HEK293 (cell line): Measurements from ENCODE around the gene TNS4.

Experiments used
- CTCF ChIA-PET: fragments of 350-600 bp; formaldehyde crosslinking; extraction: SDS; loops from one replicate; lab custom pipeline; 2021; ENCODE audit warnings: antibody characterized with exemption; lab: Yijun Ruan, JAX
- POLR2A ChIA-PET: fragments of 300-600 bp; formaldehyde crosslinking; extraction: SDS; loops from one replicate; lab custom pipeline; 2020; ENCODE audit warnings: antibody characterized with exemption, inconsistent platforms; lab: Yijun Ruan, JAX
- H3K27ac ChIP-seq: fragments of 200-500 bp; sonication (Bioruptor generic); 2 replicates; pipeline ENCODE4 v1.5.1; 2014; ENCODE audit warnings: low read depth, low read length, control low read depth, inconsistent platforms; ENCODE audit errors: extremely low read depth
- H3K36me3 ChIP-seq, 2 experiments: fragments of 200-500 bp in 1 of 2; sonication (Bioruptor generic) in 1 of 2; 1 replicate in 1 of 2; 2 replicates in 1 of 2; pipeline ENCODE4 v1.5.1; 2014 to 2017; ENCODE audit warnings: inconsistent platforms in 2 of 2, low read length in 2 of 2; ENCODE audit not compliant: control insufficient read depth in 2 of 2, insufficient read depth in 1 of 2
- H3K4me1 ChIP-seq: fragments of 200-500 bp; sonication (Bioruptor generic); 2 replicates; pipeline ENCODE4 v1.5.1; 2014; ENCODE audit warnings: mild to moderate bottlenecking, low read length, inconsistent platforms; ENCODE audit not compliant: control insufficient read depth, insufficient read depth
- H3K4me3 ChIP-seq: 2 replicates; pipeline ENCODE4 v1.5.1; 2011; ENCODE audit warnings: low read depth, mild to moderate bottlenecking, control low read depth, low read length, moderate library complexity
- H3K9me3 ChIP-seq: fragments of 200-500 bp; sonication (Bioruptor generic); 2 replicates; pipeline ENCODE4 v1.5.1; 2014; ENCODE audit warnings: low read depth, low read length, inconsistent platforms; ENCODE audit not compliant: control insufficient read depth, insufficient read depth
- FEZF1 ChIP-seq: fragments of 450-650 bp; formaldehyde crosslinking; IDR thresholded peaks from 2 replicates; pipeline ENCODE4 v1.5.1; 2016; ENCODE audit warnings: missing biosample characterization, missing genetic modification characterization
- HOXA7 ChIP-seq: sonication (generic); formaldehyde crosslinking; IDR thresholded peaks from 2 replicates; pipeline ENCODE4 v1.8.1; 2022; ENCODE audit warnings: missing genetic modification reagents, borderline replicate concordance
- KLF8 ChIP-seq: fragments of 450-650 bp; formaldehyde crosslinking; IDR thresholded peaks from 2 replicates; pipeline ENCODE4 v1.5.1; 2016; ENCODE audit warnings: missing biosample characterization, missing genetic modification characterization
- KLF9 ChIP-seq: fragments of 450-650 bp; formaldehyde crosslinking; IDR thresholded peaks from 2 replicates; pipeline ENCODE4 v1.5.1; 2016; ENCODE audit warnings: missing biosample characterization, missing genetic modification characterization, low read depth
- MZF1 ChIP-seq: fragments of 450-650 bp; formaldehyde crosslinking; IDR thresholded peaks from 2 replicates; pipeline ENCODE4 v1.5.1; 2017; ENCODE audit warnings: missing biosample characterization, missing genetic modification characterization, borderline replicate concordance
- SETDB1 ChIP-seq: IDR thresholded peaks from one replicate; pipeline ENCODE4 v1.6.1; 2017; ENCODE audit warnings: mild to moderate bottlenecking, low read length, moderate library complexity, mixed read lengths; ENCODE audit not compliant: insufficient read length
- SP3 ChIP-seq: fragments of 450-650 bp; formaldehyde crosslinking; IDR thresholded peaks from 2 replicates; pipeline ENCODE4 v1.5.1; 2016; ENCODE audit warnings: missing biosample characterization, missing genetic modification characterization
- WT1 ChIP-seq: fragments of 450-650 bp; formaldehyde crosslinking; IDR thresholded peaks from 2 replicates; pipeline ENCODE4 v1.5.1; 2016; ENCODE audit warnings: missing biosample characterization, missing genetic modification characterization
- ZBTB17 ChIP-seq: fragments of 450-650 bp; formaldehyde crosslinking; IDR thresholded peaks from 2 replicates; pipeline ENCODE4 v1.5.1; 2016; ENCODE audit warnings: missing biosample characterization, missing genetic modification characterization
- ZBTB48 ChIP-seq: fragments of 450-650 bp; formaldehyde crosslinking; IDR thresholded peaks from 2 replicates; pipeline ENCODE4 v1.5.1; 2016; ENCODE audit warnings: missing biosample characterization, missing genetic modification characterization
- ZFHX2 ChIP-seq: fragments of 450-650 bp; formaldehyde crosslinking; conservative IDR thresholded peaks from 2 replicates; pipeline ENCODE4 v1.5.1; 2016; ENCODE audit warnings: missing biosample characterization, missing genetic modification characterization
- ZFP69B ChIP-seq: fragments of 450-650 bp; formaldehyde crosslinking; IDR thresholded peaks from 2 replicates; pipeline ENCODE4 v1.5.1; 2016; ENCODE audit warnings: missing biosample characterization, missing genetic modification characterization
- ZIC2 ChIP-seq: fragments of 450-650 bp; formaldehyde crosslinking; IDR thresholded peaks from 2 replicates; pipeline ENCODE4 v1.5.1; 2016; ENCODE audit warnings: missing biosample characterization, missing genetic modification characterization
- ZNF138 ChIP-seq: fragments of 450-650 bp; formaldehyde crosslinking; IDR thresholded peaks from 2 replicates; pipeline ENCODE4 v1.5.1; 2016; ENCODE audit warnings: missing biosample characterization, missing genetic modification characterization, borderline replicate concordance
- ZNF146 ChIP-seq: fragments of 450-650 bp; formaldehyde crosslinking; IDR thresholded peaks from 2 replicates; pipeline ENCODE4 v1.5.1; 2016; ENCODE audit warnings: missing biosample characterization, missing genetic modification characterization
- ZNF184 ChIP-seq: fragments of 450-650 bp; IDR thresholded peaks from 2 replicates; pipeline ENCODE4 v1.5.1; 2018; ENCODE audit warnings: missing biosample characterization, mild to moderate bottlenecking, missing genetic modification characterization
- ZNF24 ChIP-seq: fragments of 450-650 bp; formaldehyde crosslinking; IDR thresholded peaks from 2 replicates; pipeline ENCODE4 v1.5.1; 2016; ENCODE audit warnings: missing biosample characterization, missing genetic modification characterization
- ZNF335 ChIP-seq: fragments of 450-650 bp; formaldehyde crosslinking; conservative IDR thresholded peaks from 2 replicates; pipeline ENCODE4 v1.5.1; 2016; ENCODE audit warnings: missing biosample characterization, missing genetic modification characterization
- ZNF366 ChIP-seq: fragments of 450-650 bp; formaldehyde crosslinking; conservative IDR thresholded peaks from 2 replicates; pipeline ENCODE4 v1.5.1; 2016; ENCODE audit warnings: missing biosample characterization, missing genetic modification characterization
- ZNF514 ChIP-seq: fragments of 450-650 bp; formaldehyde crosslinking; IDR thresholded peaks from 2 replicates; pipeline ENCODE4 v1.5.1; 2016; ENCODE audit warnings: missing biosample characterization, missing genetic modification characterization
- ZNF544 ChIP-seq: fragments of 450-650 bp; formaldehyde crosslinking; IDR thresholded peaks from 2 replicates; pipeline ENCODE4 v1.5.0; 2017; ENCODE audit warnings: missing biosample characterization, missing genetic modification characterization
- ZNF558 ChIP-seq: fragments of 450-650 bp; formaldehyde crosslinking; IDR thresholded peaks from 2 replicates; pipeline ENCODE4 v1.5.1; 2016; ENCODE audit warnings: missing biosample characterization, missing genetic modification characterization
- ZNF560 ChIP-seq: fragments of 450-650 bp; formaldehyde crosslinking; IDR thresholded peaks from 2 replicates; pipeline ENCODE4 v1.5.1; 2017; ENCODE audit warnings: missing biosample characterization, missing genetic modification characterization, borderline replicate concordance
- ZNF571 ChIP-seq: fragments of 450-650 bp; formaldehyde crosslinking; IDR thresholded peaks from 2 replicates; pipeline ENCODE4 v1.5.0; 2017; ENCODE audit warnings: missing biosample characterization, missing genetic modification characterization
- ZNF585B ChIP-seq: fragments of 450-650 bp; formaldehyde crosslinking; IDR thresholded peaks from 2 replicates; pipeline ENCODE4 v1.5.1; 2016; ENCODE audit warnings: missing biosample characterization, missing genetic modification characterization
- ZNF654 ChIP-seq: fragments of 450-650 bp; formaldehyde crosslinking; IDR thresholded peaks from 2 replicates; pipeline ENCODE4 v1.5.1; 2016; ENCODE audit warnings: low read depth, missing biosample characterization, missing genetic modification characterization
- TF ChIP-seq, protein P1 (sequence below): fragments of 450-650 bp; formaldehyde crosslinking; IDR thresholded peaks from 2 replicates; pipeline ENCODE4 v1.5.1; 2016; ENCODE audit warnings: missing biosample characterization, missing genetic modification characterization, low read depth
- TF ChIP-seq, protein P2 (sequence below): fragments of 450-650 bp; formaldehyde crosslinking; IDR thresholded peaks from 2 replicates; pipeline ENCODE4 v1.5.1; 2017; ENCODE audit warnings: missing biosample characterization, missing genetic modification characterization
- TF ChIP-seq, protein P3 (sequence below): fragments of 450-650 bp; formaldehyde crosslinking; IDR thresholded peaks from 2 replicates; pipeline ENCODE4 v1.5.1; 2017; ENCODE audit warnings: missing biosample characterization, missing genetic modification characterization
- TF ChIP-seq, protein P4 (sequence below): fragments of 450-650 bp; formaldehyde crosslinking; IDR thresholded peaks from 2 replicates; pipeline ENCODE4 v1.5.1; 2016; ENCODE audit warnings: missing biosample characterization, missing genetic modification characterization

The TNS4 gene

DNA sequence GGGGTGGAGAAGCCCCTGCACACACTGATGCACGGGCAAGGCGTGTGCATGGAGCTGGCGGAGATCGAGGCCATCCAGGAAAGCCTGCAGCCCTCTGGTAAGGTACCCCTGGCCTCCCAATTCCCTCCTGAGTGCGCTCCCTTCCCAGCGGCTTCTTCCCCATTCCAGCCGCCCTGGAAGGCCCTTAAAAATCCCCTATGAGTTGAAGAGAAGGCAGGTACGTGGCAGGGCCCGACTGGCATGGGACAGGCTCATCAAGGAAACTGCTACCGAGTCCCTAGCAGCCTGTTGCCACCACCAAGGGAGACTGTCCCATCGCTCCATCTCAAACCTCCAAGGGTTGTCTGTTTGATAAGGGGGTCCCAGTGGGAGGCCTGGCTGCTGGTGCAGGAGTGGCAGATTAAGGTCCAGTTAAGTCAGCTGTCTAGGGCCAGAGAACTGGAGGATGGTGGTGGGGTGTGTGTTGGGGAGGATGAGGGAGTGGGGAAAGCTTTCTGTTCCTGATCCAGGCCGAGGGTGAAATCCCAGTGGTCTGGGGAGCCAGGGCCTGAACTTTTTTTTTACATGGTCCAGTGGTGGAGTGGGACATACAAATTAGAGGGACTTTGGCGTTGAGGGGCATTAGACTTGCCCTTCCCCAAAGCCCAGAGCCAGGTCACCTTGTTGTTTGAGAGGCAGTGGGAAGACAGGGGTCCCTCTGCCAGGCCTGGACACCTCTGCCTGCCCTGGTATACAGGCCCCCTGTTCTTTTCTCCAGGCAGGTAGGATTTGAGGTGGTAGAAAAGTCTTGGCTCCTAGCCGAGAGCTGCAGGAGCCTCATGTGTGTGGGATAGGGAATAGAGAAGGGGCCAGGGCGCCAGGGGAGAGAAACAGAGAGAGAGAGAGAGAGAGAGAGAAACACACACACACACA lies 57.2 kb downstream of the TNS4 start:
- POLR2A ChIA-PET = interaction anchor here (0.7 to 2.2 kb wide), 4 partner anchors 27 to 89 kb away, joined by 3 to 13 read pairs (median 6); partner anchors contain the start of gene TOP2A
- Histone ChIP-seq H3K9me3 (no peaks in the 10 kb centered on the region), H3K27ac (no peak overlapping the region), H3K36me3 (no peaks in the 10 kb centered on the region), H3K4me1 (no peaks in the 10 kb centered on the region; the same call in 1 of the 2 replicates), H3K4me3 (no peak overlapping the region)
- CTCF ChIA-PET = interaction anchor here (0.6 to 9.9 kb wide), 22 partner anchors 11 to 362 kb away, joined by 3 to 194 read pairs (median 4); no protein-coding TSS in a partner anchor
- TF ChIP-seq SP3 (tag by site-specific recombination) (no peak), ZNF24 (tag by site-specific recombination) (no peak), FEZF1 (tag by site-specific recombination) (no peak), ZBTB17 (no peak), HOXA7 (no peak), KLF8 (tag by site-specific recombination) (no peak), ZBTB48 (tag by site-specific recombination) (peak; percentile 77; the same call in 1 of the 2 replicates), ZFP69B (no peak), ZNF558 (tag by site-specific recombination) (no peak), ZNF571 (tag by site-specific recombination) (no peak), KLF9 (tag by site-specific recombination) (no peak), ZNF514 (tag by site-specific recombination) (no peak), ZNF335 (peak; percentile 6; the same call in 1 of the 2 replicates), ZNF366 (tag by site-specific recombination) (no peak), ZNF585B (tag by site-specific recombination) (no peak), ZNF654 (tag by site-specific recombination) (no peak), ZNF138 (tag by site-specific recombination) (no peak), ZNF560 (tag by site-specific recombination) (no peak), ZIC2 (peak; percentile 5; the same call in 1 of the 2 replicates), ZNF184 (no peak), WT1 (no peak), ZNF544 (no peak), ZFHX2 (tag by site-specific recombination) (0 out of 2 replicates have a peak, but pooled peaks have one; percentile 9), MZF1 (tag by site-specific recombination) (no peak), ZNF146 (tag by site-specific recombination) (no peak), SETDB1 (no peak)
- TF ChIP-seq, protein P1, sequence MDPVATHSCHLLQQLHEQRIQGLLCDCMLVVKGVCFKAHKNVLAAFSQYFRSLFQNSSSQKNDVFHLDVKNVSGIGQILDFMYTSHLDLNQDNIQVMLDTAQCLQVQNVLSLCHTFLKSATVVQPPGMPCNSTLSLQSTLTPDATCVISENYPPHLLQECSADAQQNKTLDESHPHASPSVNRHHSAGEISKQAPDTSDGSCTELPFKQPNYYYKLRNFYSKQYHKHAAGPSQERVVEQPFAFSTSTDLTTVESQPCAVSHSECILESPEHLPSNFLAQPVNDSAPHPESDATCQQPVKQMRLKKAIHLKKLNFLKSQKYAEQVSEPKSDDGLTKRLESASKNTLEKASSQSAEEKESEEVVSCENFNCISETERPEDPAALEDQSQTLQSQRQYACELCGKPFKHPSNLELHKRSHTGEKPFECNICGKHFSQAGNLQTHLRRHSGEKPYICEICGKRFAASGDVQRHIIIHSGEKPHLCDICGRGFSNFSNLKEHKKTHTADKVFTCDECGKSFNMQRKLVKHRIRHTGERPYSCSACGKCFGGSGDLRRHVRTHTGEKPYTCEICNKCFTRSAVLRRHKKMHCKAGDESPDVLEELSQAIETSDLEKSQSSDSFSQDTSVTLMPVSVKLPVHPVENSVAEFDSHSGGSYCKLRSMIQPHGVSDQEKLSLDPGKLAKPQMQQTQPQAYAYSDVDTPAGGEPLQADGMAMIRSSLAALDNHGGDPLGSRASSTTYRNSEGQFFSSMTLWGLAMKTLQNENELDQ (tag by site-specific recombination) = no peak
- TF ChIP-seq, protein P2, sequence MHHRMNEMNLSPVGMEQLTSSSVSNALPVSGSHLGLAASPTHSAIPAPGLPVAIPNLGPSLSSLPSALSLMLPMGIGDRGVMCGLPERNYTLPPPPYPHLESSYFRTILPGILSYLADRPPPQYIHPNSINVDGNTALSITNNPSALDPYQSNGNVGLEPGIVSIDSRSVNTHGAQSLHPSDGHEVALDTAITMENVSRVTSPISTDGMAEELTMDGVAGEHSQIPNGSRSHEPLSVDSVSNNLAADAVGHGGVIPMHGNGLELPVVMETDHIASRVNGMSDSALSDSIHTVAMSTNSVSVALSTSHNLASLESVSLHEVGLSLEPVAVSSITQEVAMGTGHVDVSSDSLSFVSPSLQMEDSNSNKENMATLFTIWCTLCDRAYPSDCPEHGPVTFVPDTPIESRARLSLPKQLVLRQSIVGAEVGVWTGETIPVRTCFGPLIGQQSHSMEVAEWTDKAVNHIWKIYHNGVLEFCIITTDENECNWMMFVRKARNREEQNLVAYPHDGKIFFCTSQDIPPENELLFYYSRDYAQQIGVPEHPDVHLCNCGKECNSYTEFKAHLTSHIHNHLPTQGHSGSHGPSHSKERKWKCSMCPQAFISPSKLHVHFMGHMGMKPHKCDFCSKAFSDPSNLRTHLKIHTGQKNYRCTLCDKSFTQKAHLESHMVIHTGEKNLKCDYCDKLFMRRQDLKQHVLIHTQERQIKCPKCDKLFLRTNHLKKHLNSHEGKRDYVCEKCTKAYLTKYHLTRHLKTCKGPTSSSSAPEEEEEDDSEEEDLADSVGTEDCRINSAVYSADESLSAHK = no peak
- TF ChIP-seq, protein P3, sequence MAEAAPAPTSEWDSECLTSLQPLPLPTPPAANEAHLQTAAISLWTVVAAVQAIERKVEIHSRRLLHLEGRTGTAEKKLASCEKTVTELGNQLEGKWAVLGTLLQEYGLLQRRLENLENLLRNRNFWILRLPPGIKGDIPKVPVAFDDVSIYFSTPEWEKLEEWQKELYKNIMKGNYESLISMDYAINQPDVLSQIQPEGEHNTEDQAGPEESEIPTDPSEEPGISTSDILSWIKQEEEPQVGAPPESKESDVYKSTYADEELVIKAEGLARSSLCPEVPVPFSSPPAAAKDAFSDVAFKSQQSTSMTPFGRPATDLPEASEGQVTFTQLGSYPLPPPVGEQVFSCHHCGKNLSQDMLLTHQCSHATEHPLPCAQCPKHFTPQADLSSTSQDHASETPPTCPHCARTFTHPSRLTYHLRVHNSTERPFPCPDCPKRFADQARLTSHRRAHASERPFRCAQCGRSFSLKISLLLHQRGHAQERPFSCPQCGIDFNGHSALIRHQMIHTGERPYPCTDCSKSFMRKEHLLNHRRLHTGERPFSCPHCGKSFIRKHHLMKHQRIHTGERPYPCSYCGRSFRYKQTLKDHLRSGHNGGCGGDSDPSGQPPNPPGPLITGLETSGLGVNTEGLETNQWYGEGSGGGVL (tag by site-specific recombination) = 0 out of 2 replicates have a peak, but pooled peaks have one; percentile 53
- TF ChIP-seq, protein P4, sequence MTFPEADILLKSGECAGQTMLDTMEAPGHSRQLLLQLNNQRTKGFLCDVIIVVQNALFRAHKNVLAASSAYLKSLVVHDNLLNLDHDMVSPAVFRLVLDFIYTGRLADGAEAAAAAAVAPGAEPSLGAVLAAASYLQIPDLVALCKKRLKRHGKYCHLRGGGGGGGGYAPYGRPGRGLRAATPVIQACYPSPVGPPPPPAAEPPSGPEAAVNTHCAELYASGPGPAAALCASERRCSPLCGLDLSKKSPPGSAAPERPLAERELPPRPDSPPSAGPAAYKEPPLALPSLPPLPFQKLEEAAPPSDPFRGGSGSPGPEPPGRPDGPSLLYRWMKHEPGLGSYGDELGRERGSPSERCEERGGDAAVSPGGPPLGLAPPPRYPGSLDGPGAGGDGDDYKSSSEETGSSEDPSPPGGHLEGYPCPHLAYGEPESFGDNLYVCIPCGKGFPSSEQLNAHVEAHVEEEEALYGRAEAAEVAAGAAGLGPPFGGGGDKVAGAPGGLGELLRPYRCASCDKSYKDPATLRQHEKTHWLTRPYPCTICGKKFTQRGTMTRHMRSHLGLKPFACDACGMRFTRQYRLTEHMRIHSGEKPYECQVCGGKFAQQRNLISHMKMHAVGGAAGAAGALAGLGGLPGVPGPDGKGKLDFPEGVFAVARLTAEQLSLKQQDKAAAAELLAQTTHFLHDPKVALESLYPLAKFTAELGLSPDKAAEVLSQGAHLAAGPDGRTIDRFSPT (tag by site-specific recombination) = no peak
